ENCODE results near the gene SPNS2.

DNA sequence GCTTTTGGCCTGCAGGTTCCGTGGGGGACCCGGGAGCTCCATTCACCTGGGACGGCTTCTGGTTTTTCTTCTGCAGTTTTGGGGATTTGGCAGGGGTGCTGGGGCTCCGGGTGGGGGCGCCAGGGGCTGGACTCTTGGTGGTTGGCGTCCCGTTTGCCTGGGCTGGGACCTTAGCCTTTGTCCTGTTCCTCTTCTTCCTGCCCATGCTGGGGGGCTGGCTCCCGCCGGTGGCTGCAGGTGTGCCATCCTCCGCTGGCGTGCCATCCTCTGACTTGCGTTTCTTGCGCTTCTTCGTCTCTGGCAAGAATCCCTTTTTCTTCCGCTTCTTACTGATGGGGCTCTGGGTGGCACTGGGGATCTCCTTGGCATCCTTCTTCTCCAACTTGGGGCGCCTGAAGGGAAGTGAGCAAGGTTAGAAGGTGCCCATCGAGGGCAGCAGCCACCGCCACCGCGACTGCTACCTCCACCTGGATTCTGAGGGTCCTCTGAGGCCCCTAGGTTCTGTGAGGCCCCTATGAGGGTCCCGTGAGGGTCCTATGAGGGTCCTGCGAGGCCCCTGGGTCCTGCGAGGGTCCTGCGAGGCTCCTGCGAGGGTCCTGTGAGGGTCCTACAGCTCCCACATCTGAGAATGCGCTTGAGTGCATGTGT is 41.0 kb downstream of the SPNS2 start:
- TF ChIP-seq, protein P1, sequence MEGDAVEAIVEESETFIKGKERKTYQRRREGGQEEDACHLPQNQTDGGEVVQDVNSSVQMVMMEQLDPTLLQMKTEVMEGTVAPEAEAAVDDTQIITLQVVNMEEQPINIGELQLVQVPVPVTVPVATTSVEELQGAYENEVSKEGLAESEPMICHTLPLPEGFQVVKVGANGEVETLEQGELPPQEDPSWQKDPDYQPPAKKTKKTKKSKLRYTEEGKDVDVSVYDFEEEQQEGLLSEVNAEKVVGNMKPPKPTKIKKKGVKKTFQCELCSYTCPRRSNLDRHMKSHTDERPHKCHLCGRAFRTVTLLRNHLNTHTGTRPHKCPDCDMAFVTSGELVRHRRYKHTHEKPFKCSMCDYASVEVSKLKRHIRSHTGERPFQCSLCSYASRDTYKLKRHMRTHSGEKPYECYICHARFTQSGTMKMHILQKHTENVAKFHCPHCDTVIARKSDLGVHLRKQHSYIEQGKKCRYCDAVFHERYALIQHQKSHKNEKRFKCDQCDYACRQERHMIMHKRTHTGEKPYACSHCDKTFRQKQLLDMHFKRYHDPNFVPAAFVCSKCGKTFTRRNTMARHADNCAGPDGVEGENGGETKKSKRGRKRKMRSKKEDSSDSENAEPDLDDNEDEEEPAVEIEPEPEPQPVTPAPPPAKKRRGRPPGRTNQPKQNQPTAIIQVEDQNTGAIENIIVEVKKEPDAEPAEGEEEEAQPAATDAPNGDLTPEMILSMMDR (IDR thresholded peaks at IDR 0.05 in 2 of 3, conservative IDR thresholded peaks at IDR 0.05 in 1 of 3; ENCODE audit: borderline replicate concordance in 1 of 3, insufficient read depth in 1 of 3, low read depth in 2 of 3, low read length in 2 of 3): no peak
- TF ChIP-seq TCF7L2 (IDR thresholded peaks at IDR 0.05; ENCODE audit: borderline replicate concordance, extremely low read depth, insufficient read depth, insufficient read length): no peak
- TF ChIP-seq ZNF274 (IDR thresholded peaks at IDR 0.05; ENCODE audit: low read depth, low read length): no peak
- no peak for TF ChIP-seq YY1 (IDR thresholded peaks at IDR 0.05; ENCODE audit: extremely low read depth, insufficient replicate concordance, low read depth, low read length)
- TF ChIP-seq, protein P2, sequence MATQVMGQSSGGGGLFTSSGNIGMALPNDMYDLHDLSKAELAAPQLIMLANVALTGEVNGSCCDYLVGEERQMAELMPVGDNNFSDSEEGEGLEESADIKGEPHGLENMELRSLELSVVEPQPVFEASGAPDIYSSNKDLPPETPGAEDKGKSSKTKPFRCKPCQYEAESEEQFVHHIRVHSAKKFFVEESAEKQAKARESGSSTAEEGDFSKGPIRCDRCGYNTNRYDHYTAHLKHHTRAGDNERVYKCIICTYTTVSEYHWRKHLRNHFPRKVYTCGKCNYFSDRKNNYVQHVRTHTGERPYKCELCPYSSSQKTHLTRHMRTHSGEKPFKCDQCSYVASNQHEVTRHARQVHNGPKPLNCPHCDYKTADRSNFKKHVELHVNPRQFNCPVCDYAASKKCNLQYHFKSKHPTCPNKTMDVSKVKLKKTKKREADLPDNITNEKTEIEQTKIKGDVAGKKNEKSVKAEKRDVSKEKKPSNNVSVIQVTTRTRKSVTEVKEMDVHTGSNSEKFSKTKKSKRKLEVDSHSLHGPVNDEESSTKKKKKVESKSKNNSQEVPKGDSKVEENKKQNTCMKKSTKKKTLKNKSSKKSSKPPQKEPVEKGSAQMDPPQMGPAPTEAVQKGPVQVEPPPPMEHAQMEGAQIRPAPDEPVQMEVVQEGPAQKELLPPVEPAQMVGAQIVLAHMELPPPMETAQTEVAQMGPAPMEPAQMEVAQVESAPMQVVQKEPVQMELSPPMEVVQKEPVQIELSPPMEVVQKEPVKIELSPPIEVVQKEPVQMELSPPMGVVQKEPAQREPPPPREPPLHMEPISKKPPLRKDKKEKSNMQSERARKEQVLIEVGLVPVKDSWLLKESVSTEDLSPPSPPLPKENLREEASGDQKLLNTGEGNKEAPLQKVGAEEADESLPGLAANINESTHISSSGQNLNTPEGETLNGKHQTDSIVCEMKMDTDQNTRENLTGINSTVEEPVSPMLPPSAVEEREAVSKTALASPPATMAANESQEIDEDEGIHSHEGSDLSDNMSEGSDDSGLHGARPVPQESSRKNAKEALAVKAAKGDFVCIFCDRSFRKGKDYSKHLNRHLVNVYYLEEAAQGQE (IDR thresholded peaks at IDR 0.05; ENCODE audit: low read depth): no peak
- TF ChIP-seq EZH2phosphoT487 (IDR thresholded peaks at IDR 0.05; ENCODE audit: borderline replicate concordance): no peak
- TF ChIP-seq EZH2 (IDR thresholded peaks at IDR 0.05): no peak
- no peak for TF ChIP-seq SP1 (IDR thresholded peaks at IDR 0.05; ENCODE audit: low read depth)

All from HCT116 (cell line).